ENCODE data around the gene ARHGEF4.

Gene ARHGEF4

GRCh38 chr2:131035112-131035825, 198.6 kb downstream of the ARHGEF4 start:
- DNase-seq (ENCODE audit: extremely low spot score), result no peak
- POLR2A ChIA-PET, result no interaction called here
- no peak for TF ChIP-seq CTCF (IDR thresholded peaks at IDR 0.05; ENCODE audit: control extremely low read depth, extremely low read depth, low read depth, missing control alignments)
- CTCF ChIA-PET, result interaction anchor here (1.5 kb wide), 1 partner anchor 16 kb away, joined by 3 read pairs; no protein-coding TSS in a partner anchor

- ChIA-PET POLR2A (no interaction called here), CTCF (interaction anchor here (1.5 kb wide), 1 partner anchor 16 kb away, joined by 3 read pairs; no protein-coding TSS in a partner anchor)
- DNase-seq (ENCODE audit: extremely low spot score), result no peak
- TF ChIP-seq CTCF (IDR thresholded peaks at IDR 0.05; ENCODE audit: control extremely low read depth, extremely low read depth, low read depth, missing control alignments), result no peak
Measured at GRCh38 chr2:131035826-131036231, 199.1 kb downstream of the ARHGEF4 start.

- no peak for DNase-seq (ENCODE audit: extremely low spot score)
- ChIA-PET CTCF (interaction anchor here (1.5 kb wide), 1 partner anchor 15 kb away, joined by 3 read pairs; no protein-coding TSS in a partner anchor), POLR2A (no interaction called here)
- TF ChIP-seq CTCF (IDR thresholded peaks at IDR 0.05; ENCODE audit: control extremely low read depth, extremely low read depth, low read depth, missing control alignments), result no peak
Measured at GRCh38 chr2:131036269-131036668, 199.6 kb downstream of the ARHGEF4 start.

GRCh38 chr2:131036696-131037397, 200.1 kb downstream of the ARHGEF4 start:
- TF ChIP-seq CTCF (IDR thresholded peaks at IDR 0.05; ENCODE audit: control extremely low read depth, extremely low read depth, low read depth, missing control alignments), result no peak
- DNase-seq (ENCODE audit: extremely low spot score), result no peak
- POLR2A ChIA-PET, result no interaction called here
- CTCF ChIA-PET, result interaction anchor here (1.5 kb wide), 1 partner anchor 15 kb away, joined by 3 read pairs; no protein-coding TSS in a partner anchor

- POLR2A ChIA-PET, result no interaction called here
- DNase-seq (ENCODE audit: extremely low spot score), result no peak
- CTCF ChIA-PET, result interaction anchor here (1.2 kb wide), 1 partner anchor 9 kb away, joined by 3 read pairs; no protein-coding TSS in a partner anchor
- no peak for TF ChIP-seq CTCF (IDR thresholded peaks at IDR 0.05; ENCODE audit: control extremely low read depth, extremely low read depth, low read depth, missing control alignments)
Measured at GRCh38 chr2:131037398-131038257, 200.9 kb downstream of the ARHGEF4 start.
